Measurements from ENCODE around the gene GET4. TPM values are rescaled to one million over a fixed set of nuclear protein-coding genes. Genes with fewer than 3 reads are reported as not detected.

GET4 gene
- total and polyA plus RNA-seq, 2 of the 13 experiments (the other 11 are each of a cell fraction or from before 2014, with no cell fraction given): 28.2 to 35.2 TPM

GRCh38 chr7:926061-927030 lies 50.0 kb downstream of the GET4 start (continued):
- TF ChIP-seq GPBP1L1 (CRISPR knock-in tag; IDR thresholded peaks at IDR 0.05) (no peak), JUN (CRISPR knock-in tag; IDR thresholded peaks at IDR 0.05) (no peak), CHD4 (IDR thresholded peaks at IDR 0.05; ENCODE audit: borderline replicate concordance, low read length) (peak; percentile 70; the same call in 1 of the 2 replicates), HNF1B (CRISPR knock-in tag; IDR thresholded peaks at IDR 0.05) (peak; percentile 23; the same call in 1 of the 2 replicates), SAP130 (CRISPR knock-in tag; IDR thresholded peaks at IDR 0.05; ENCODE audit: low read depth) (peak; percentile 74), CCAR2 (optimal IDR thresholded peaks at IDR 0.05; ENCODE audit: low read depth, low read length) (no peak), PRMT3 (CRISPR knock-in tag; IDR thresholded peaks at IDR 0.05; ENCODE audit: borderline replicate concordance, low read depth) (no peak), JUND (CRISPR knock-in tag; IDR thresholded peaks at IDR 0.05) (peak; percentile 30; the same call in 1 of the 2 replicates), ZNF12 (CRISPR knock-in tag; IDR thresholded peaks at IDR 0.05) (no peak), ZNF280B (CRISPR knock-in tag; IDR thresholded peaks at IDR 0.05; ENCODE audit: borderline replicate concordance) (no peak), ZNF737 (CRISPR knock-in tag; IDR thresholded peaks at IDR 0.05; ENCODE audit: borderline replicate concordance) (no peak), RARG (CRISPR knock-in tag; IDR thresholded peaks at IDR 0.05; ENCODE audit: low read depth) (no peak), ZNF597 (CRISPR knock-in tag; IDR thresholded peaks at IDR 0.05) (no peak)
- TF ChIP-seq, protein P1, sequence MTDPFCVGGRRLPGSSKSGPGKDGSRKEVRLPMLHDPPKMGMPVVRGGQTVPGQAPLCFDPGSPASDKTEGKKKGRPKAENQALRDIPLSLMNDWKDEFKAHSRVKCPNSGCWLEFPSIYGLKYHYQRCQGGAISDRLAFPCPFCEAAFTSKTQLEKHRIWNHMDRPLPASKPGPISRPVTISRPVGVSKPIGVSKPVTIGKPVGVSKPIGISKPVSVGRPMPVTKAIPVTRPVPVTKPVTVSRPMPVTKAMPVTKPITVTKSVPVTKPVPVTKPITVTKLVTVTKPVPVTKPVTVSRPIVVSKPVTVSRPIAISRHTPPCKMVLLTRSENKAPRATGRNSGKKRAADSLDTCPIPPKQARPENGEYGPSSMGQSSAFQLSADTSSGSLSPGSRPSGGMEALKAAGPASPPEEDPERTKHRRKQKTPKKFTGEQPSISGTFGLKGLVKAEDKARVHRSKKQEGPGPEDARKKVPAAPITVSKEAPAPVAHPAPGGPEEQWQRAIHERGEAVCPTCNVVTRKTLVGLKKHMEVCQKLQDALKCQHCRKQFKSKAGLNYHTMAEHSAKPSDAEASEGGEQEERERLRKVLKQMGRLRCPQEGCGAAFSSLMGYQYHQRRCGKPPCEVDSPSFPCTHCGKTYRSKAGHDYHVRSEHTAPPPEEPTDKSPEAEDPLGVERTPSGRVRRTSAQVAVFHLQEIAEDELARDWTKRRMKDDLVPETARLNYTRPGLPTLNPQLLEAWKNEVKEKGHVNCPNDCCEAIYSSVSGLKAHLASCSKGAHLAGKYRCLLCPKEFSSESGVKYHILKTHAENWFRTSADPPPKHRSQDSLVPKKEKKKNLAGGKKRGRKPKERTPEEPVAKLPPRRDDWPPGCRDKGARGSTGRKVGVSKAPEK (CRISPR knock-in tag; IDR thresholded peaks at IDR 0.05; ENCODE audit: borderline replicate concordance): no peak
- TF ChIP-seq, protein P2, sequence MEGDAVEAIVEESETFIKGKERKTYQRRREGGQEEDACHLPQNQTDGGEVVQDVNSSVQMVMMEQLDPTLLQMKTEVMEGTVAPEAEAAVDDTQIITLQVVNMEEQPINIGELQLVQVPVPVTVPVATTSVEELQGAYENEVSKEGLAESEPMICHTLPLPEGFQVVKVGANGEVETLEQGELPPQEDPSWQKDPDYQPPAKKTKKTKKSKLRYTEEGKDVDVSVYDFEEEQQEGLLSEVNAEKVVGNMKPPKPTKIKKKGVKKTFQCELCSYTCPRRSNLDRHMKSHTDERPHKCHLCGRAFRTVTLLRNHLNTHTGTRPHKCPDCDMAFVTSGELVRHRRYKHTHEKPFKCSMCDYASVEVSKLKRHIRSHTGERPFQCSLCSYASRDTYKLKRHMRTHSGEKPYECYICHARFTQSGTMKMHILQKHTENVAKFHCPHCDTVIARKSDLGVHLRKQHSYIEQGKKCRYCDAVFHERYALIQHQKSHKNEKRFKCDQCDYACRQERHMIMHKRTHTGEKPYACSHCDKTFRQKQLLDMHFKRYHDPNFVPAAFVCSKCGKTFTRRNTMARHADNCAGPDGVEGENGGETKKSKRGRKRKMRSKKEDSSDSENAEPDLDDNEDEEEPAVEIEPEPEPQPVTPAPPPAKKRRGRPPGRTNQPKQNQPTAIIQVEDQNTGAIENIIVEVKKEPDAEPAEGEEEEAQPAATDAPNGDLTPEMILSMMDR (CRISPR knock-in tag; IDR thresholded peaks at IDR 0.05): peak; percentile 21; the same call in 1 of the 2 replicates
- TF ChIP-seq, protein P3, sequence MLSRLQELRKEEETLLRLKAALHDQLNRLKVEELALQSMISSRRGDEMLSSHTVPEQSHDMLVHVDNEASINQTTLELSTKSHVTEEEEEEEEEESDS (CRISPR knock-in tag; IDR thresholded peaks at IDR 0.05; ENCODE audit: borderline replicate concordance): no peak

Measured in HepG2 (cell line).